Lung (tissue), 12 donors: ENCODE measurements around the gene GOLGA6C. TPM values are rescaled to one million over a fixed set of nuclear protein-coding genes. Genes with fewer than 3 reads are reported as not detected.
"Not testable (repeated sequence)": the region's sequence is repeated elsewhere in the genome, so short reads cannot be mapped to it uniquely, and the experiment has no call there.

Experiments used
- ATAC-seq: fragments of 200-7000 bp; cut with Tn5 transposase; one replicate; pipeline ENCODE4 v1.9.1; 2020; ENCODE audit warnings: moderate number of reproducible peaks; ENCODE audit not compliant: insufficient read depth, low FRiP score
- DNase-seq, 3 donors: peaks; one replicate each; pipeline ENCODE4 v3.0.0-alpha.2; 2013 to 2017
- H3K27ac ChIP-seq, 2 donors: one replicate each; pipeline ENCODE4 v1.5.1; 2013; ENCODE audit warnings: mild to moderate bottlenecking in 2 of 2, moderate library complexity in 2 of 2, control low read depth in 1 of 2, inconsistent platforms in 1 of 2, low read depth in 1 of 2, low read length in 1 of 2
- H3K27me3 ChIP-seq, 3 donors: one replicate each; pipeline ENCODE4 v1.5.1; 2013; ENCODE audit warnings: low read length in 2 of 3; ENCODE audit not compliant: control insufficient read depth in 3 of 3, insufficient read depth in 3 of 3
- H3K36me3 ChIP-seq, 4 donors: one replicate each; pipeline ENCODE4 v1.5.1; 2013; ENCODE audit warnings: low read length in 4 of 4, mild to moderate bottlenecking in 1 of 4, moderate library complexity in 1 of 4; ENCODE audit not compliant: control insufficient read depth in 4 of 4, insufficient read depth in 4 of 4
- H3K4me1 ChIP-seq, 5 donors: one replicate each; pipeline ENCODE4 v1.5.1; 2013; ENCODE audit warnings: low read length in 5 of 5, mild to moderate bottlenecking in 2 of 5, moderate library complexity in 1 of 5; ENCODE audit not compliant: control insufficient read depth in 5 of 5, insufficient read depth in 5 of 5
- H3K4me3 ChIP-seq: one replicate; pipeline ENCODE4 v1.5.1; 2013; ENCODE audit warnings: mild to moderate bottlenecking, control low read depth, moderate library complexity
- H3K9ac ChIP-seq, 2 donors: one replicate each; pipeline ENCODE4 v1.5.1; 2013; ENCODE audit warnings: low read length in 2 of 2, control low read depth in 1 of 2; ENCODE audit not compliant: insufficient read depth in 1 of 2
- H3K9me3 ChIP-seq, 4 donors: one replicate each; pipeline ENCODE4 v1.5.1; 2013; ENCODE audit warnings: low read length in 3 of 4, mild to moderate bottlenecking in 1 of 4, moderate library complexity in 1 of 4; ENCODE audit not compliant: control insufficient read depth in 4 of 4, insufficient read depth in 3 of 4
- CTCF ChIP-seq: IDR thresholded peaks from 2 replicates; pipeline ENCODE4 v1.5.1; 2012; ENCODE audit warnings: mild to moderate bottlenecking; ENCODE audit errors: control extremely low read depth, extremely low read depth
- WGBS, 2 donors: extraction: QIAGEN DNeasy Blood & Tissue Kit; methylation state at CpG; one replicate each; pipeline ENCODE4 v1.1.7; 2013; 5-methylcytosine and 5-hydroxymethylcytosine counted together
- polyA plus RNA-seq, 2 donors: library from polyadenylated mRNA; stranded (reverse); fragments of 200-250 nt; gene quantifications; one replicate each; pipeline ENCODE4 v1.2.1, GENCODE V29; 2013
- total RNA-seq, 2 donors: library from RNA; depleted of rRNA in 1 of 2; stranded (reverse); fragments of >200 nt in 1 of 2; gene quantifications; one replicate each; pipeline ENCODE4 v1.2.1, GENCODE V29; 2014 to 2021
- donor health status: control.
- donor health status: control.
- donor health status: Bipolar disorder and iron deficiency.
- donor health status: healthy.
- donor health status: DM: yes; HTN: yes; CAD: no.

The GOLGA6C gene
- total and polyA plus RNA-seq, 4 donors, result 0.01 TPM; not detected in 3

- Histone ChIP-seq H3K27me3 (peaks cover 0 to 8% (median 0%) of the 10 kb centered on the region in 3 donors), H3K36me3 (no peaks in the 10 kb centered on the region), H3K27ac (no peak overlapping the region), H3K9me3 (no peaks in the 10 kb centered on the region), H3K9ac (no peak overlapping the region), H3K4me3 (no peak overlapping the region), H3K4me1 (no peaks in the 10 kb centered on the region)
- no peak for ATAC-seq
- TF ChIP-seq CTCF, result no peak
- DNase-seq, result no peak
- WGBS, 2 donors, result 76 to 86% methylated on average over 4 of the region's 4 CpGs
These were observed 8.4 kb upstream of the GOLGA6C start for GRCh38 chr15:75249726-75250125.

- H3K4me3 ChIP-seq, ATAC-seq, H3K4me1 ChIP-seq, H3K36me3 ChIP-seq, H3K27me3 ChIP-seq, H3K9ac ChIP-seq, H3K9me3 ChIP-seq, H3K27ac ChIP-seq, DNase-seq: not testable (repeated sequence)
- 72 to 81% methylated on average over 4 of the region's 4 CpGs for WGBS, 2 donors
These were observed 6.8 kb upstream of the GOLGA6C start for GRCh38 chr15:75251343-75251742.

GRCh38 chr15:75252285-75252684 is 5.8 kb upstream of the GOLGA6C start:
- H3K4me1 ChIP-seq, H3K4me3 ChIP-seq, H3K36me3 ChIP-seq, ATAC-seq, DNase-seq, H3K27me3 ChIP-seq, H3K27ac ChIP-seq, H3K9ac ChIP-seq, H3K9me3 ChIP-seq: not testable (repeated sequence)
- WGBS, 2 donors, result 87 to 92% methylated on average over 4 of the region's 4 CpGs

- not testable (repeated sequence) for H3K27ac ChIP-seq, ATAC-seq, H3K36me3 ChIP-seq, H3K27me3 ChIP-seq, H3K4me1 ChIP-seq, DNase-seq, H3K9me3 ChIP-seq, H3K4me3 ChIP-seq, H3K9ac ChIP-seq
- 82 to 92% methylated on average over 10 to 11 of the region's 16 CpGs for WGBS, 2 donors
These were observed 648 bp downstream of the GOLGA6C start for GRCh38 chr15:75258620-75259343.

- H3K27me3 ChIP-seq, DNase-seq, H3K9me3 ChIP-seq, ATAC-seq, H3K36me3 ChIP-seq, H3K9ac ChIP-seq, H3K4me1 ChIP-seq, H3K4me3 ChIP-seq, H3K27ac ChIP-seq: not testable (repeated sequence)
- WGBS, 2 donors, result no CpG with 5 or more reads among the region's 3 CpGs
These were observed 1.7 kb downstream of the GOLGA6C start for GRCh38 chr15:75259873-75260272.

GRCh38 chr15:75273751-75274359 is 15.7 kb downstream of the GOLGA6C start:
- WGBS, 2 donors, result 96 to 97% methylated on average over 3 to 4 of the region's 8 CpGs
- H3K4me1 ChIP-seq, H3K27me3 ChIP-seq, H3K9me3 ChIP-seq, ATAC-seq, H3K27ac ChIP-seq, DNase-seq, H3K36me3 ChIP-seq, H3K4me3 ChIP-seq, H3K9ac ChIP-seq: not testable (repeated sequence)
